Mesendoderm (in vitro differentiated cells): ENCODE data around the gene INPP4A.
"Not testable (repeated sequence)": the region's sequence is repeated elsewhere in the genome, so short reads cannot be mapped to it uniquely, and the experiment has no call there.

Source experiments
- DNase-seq: peaks from one replicate; pipeline ENCODE4 v3.0.0; 2013
- H2AK5ac ChIP-seq: 2 replicates; pipeline ENCODE4 v1.6.1; 2013; ENCODE audit warnings: low read length, inconsistent platforms
- H2BK120ac ChIP-seq: 2 replicates; pipeline ENCODE4 v1.6.1; 2013; ENCODE audit warnings: low read depth, mild to moderate bottlenecking, low read length, moderate library complexity, mixed read lengths
- H2BK15ac ChIP-seq: replicated peaks from 2 replicates; pipeline ENCODE4 v1.6.1; 2013; ENCODE audit warnings: low read depth, mild to moderate bottlenecking, moderate library complexity
- H2BK5ac ChIP-seq: 2 replicates; pipeline ENCODE4 v1.6.1; 2013; ENCODE audit warnings: low read length, inconsistent platforms
- H3K18ac ChIP-seq: 2 replicates; pipeline ENCODE4 v1.6.1; 2013; ENCODE audit warnings: mild to moderate bottlenecking, low read length, mixed read lengths
- H3K23ac ChIP-seq: one replicate; pipeline ENCODE4 v1.6.1; 2013; ENCODE audit warnings: low read length
- H3K27ac ChIP-seq: 2 replicates; pipeline ENCODE4 v1.5.1; 2013; ENCODE audit warnings: low read depth, mild to moderate bottlenecking, inconsistent platforms, low read length, moderate library complexity
- H3K27me3 ChIP-seq: 2 replicates; pipeline ENCODE4 v1.6.1; 2013; ENCODE audit warnings: low read length, control low read depth, mild to moderate bottlenecking, inconsistent platforms; ENCODE audit not compliant: insufficient read depth, poor library complexity
- H3K36me3 ChIP-seq: 2 replicates; pipeline ENCODE4 v1.6.1; 2013; ENCODE audit warnings: low read length, inconsistent platforms; ENCODE audit not compliant: control insufficient read depth, insufficient read depth
- H3K4ac ChIP-seq: one replicate; pipeline ENCODE4 v1.6.1; 2013; ENCODE audit warnings: low read depth, mild to moderate bottlenecking, low read length, moderate library complexity
- H3K4me1 ChIP-seq: 2 replicates; pipeline ENCODE4 v1.6.1; 2013; ENCODE audit warnings: low read depth, low read length, inconsistent platforms; ENCODE audit not compliant: control insufficient read depth
- H3K4me2 ChIP-seq: 2 replicates; pipeline ENCODE4 v1.6.1; 2013; ENCODE audit warnings: low read length
- H3K4me3 ChIP-seq: 2 replicates; pipeline ENCODE4 v1.5.1; 2013; ENCODE audit warnings: mild to moderate bottlenecking, low read length
- H3K56ac ChIP-seq: one replicate; pipeline ENCODE4 v1.6.1; 2013; ENCODE audit warnings: low read length
- H3K79me1 ChIP-seq: 2 replicates; pipeline ENCODE4 v1.6.1; 2013; ENCODE audit warnings: low read length, inconsistent platforms
- H3K79me2 ChIP-seq: 2 replicates; pipeline ENCODE4 v1.6.1; 2013; ENCODE audit warnings: mild to moderate bottlenecking, low read length; ENCODE audit not compliant: control insufficient read depth, insufficient read depth
- H3K9ac ChIP-seq: 2 replicates; pipeline ENCODE4 v1.6.1; 2013; ENCODE audit warnings: low read length, inconsistent platforms
- H4K5ac ChIP-seq: one replicate; pipeline ENCODE4 v1.6.1; 2013; ENCODE audit warnings: low read length
- H4K8ac ChIP-seq: one replicate; pipeline ENCODE4 v1.6.1; 2013; ENCODE audit warnings: low read depth, mild to moderate bottlenecking, control low read depth, low read length, moderate library complexity
- WGBS: extraction: QIAGEN DNeasy Blood & Tissue Kit; methylation state at CpG from one replicate; pipeline ENCODE4 v1.1.7; 2013; ENCODE audit warnings: low lambda C conversion rate, missing lambda C conversion rate; ENCODE audit not compliant: insufficient coverage; ENCODE audit errors: extremely low coverage; 5-methylcytosine and 5-hydroxymethylcytosine counted together

The INPP4A gene

DNA sequence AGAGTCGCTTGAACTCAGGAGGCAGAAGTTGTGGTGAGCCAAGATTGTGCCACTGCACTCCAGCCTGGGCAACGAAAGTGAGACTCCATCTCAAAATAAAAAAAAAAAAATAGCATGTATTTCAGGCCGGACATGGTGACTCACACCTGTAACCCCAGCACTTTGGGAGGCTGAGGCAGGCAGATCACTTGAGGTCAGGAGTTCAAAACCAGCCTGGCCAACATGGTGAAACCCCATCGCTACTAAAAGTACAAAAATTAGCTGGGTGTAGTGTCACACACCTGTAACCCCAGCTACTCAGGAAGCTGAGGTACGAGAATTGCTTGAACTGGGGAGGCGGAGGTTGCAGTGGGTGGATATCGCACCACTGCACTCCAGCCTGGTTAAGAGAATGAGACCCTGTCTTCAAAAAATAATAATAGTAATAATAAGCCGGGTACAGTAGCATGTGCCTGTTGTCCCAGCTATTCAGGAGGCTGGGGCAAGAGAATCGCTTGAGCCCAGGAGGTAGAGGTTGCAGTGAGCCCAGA, 28.9 kb upstream of the INPP4A start:
- H2BK15ac ChIP-seq, H3K4me3 ChIP-seq, H3K4ac ChIP-seq, H2BK120ac ChIP-seq, H3K27me3 ChIP-seq, H2AK5ac ChIP-seq, H3K79me2 ChIP-seq, H3K4me2 ChIP-seq, H3K4me1 ChIP-seq, H4K8ac ChIP-seq, H3K9ac ChIP-seq, H3K36me3 ChIP-seq, H3K27ac ChIP-seq, H3K18ac ChIP-seq, H3K56ac ChIP-seq, DNase-seq, H4K5ac ChIP-seq, H3K79me1 ChIP-seq, H2BK5ac ChIP-seq, H3K23ac ChIP-seq: not testable (repeated sequence)
- WGBS: no CpG with 5 or more reads among the region's 9 CpGs

DNA sequence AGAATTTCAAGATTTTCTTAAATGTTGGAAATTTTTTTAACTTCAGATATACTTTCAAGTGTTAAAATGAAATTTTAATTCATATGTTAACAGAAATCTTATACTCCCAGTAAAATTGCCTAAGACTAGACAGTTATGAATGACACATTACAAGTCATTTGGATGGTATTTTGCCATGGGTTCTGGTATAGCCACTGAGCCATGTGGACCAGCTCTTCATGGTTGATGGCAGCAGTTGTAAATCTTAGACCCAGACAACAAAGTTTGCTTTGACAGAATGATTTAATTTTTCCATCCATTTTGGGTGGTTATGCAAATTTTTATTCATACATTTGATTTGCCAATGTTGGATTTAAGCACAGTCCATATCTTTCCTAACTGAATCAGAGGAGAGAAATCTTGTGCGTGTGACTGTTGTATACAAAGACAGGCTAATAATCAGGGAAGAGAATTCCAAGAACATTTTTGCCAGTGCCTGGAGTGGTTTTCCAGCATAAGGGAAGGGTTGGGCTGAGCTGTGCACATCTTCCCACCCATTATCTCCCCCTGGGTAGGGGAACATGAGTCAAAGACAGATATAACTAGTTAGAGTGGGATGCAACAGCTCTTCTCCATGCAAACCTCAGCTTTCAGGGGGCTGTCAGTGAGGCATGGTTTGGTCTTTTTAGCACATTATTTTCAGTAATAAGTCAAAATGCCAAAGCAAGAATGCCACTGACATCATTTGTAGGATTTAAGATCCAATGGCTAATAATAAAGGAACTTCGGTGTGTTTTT, 28.1 kb upstream of the INPP4A start:
- H4K8ac ChIP-seq: no peak overlapping the region
- H2BK5ac ChIP-seq: no peak overlapping the region
- no peak overlapping the region for H2BK15ac ChIP-seq
- H2AK5ac ChIP-seq: no peak overlapping the region
- H3K4me3 ChIP-seq: no peak overlapping the region
- H2BK120ac ChIP-seq: no peak overlapping the region
- WGBS: no CpG with 5 or more reads among the region's 2 CpGs
- DNase-seq: no peak
- H3K18ac ChIP-seq: no peak overlapping the region
- H3K4me2 ChIP-seq: no peak overlapping the region
- no peaks in the 10 kb centered on the region for H3K79me2 ChIP-seq
- H3K56ac ChIP-seq: no peak overlapping the region
- H3K4me1 ChIP-seq: no peaks in the 10 kb centered on the region
- no peak overlapping the region for H3K4ac ChIP-seq
- H3K36me3 ChIP-seq: no peaks in the 10 kb centered on the region
- no peak overlapping the region for H3K9ac ChIP-seq
- H4K5ac ChIP-seq: no peak overlapping the region
- no peaks in the 10 kb centered on the region for H3K79me1 ChIP-seq
- no peaks in the 10 kb centered on the region for H3K27me3 ChIP-seq
- H3K27ac ChIP-seq: no peak overlapping the region
- H3K23ac ChIP-seq: no peak overlapping the region

DNA sequence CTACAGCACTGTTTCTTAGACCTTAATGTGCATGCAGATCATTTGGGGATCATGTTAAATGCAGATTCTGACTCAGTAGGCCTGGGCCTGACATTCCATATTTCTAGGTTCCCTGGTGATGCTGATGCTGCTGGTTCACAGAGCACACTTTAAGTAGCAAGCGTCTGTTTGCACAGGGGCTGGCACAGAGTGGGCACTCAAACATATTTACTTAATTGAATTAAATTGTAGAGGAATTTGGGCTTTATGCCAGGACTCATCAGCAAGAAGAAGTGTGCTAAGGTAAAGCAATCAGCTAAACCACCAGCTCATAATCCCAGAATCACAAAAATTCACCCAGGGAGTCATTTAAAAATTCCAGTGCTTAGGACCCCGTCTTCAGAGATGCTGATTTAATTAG, 25.1 kb upstream of the INPP4A start:
- H4K5ac ChIP-seq: no peak overlapping the region
- no peak overlapping the region for H3K23ac ChIP-seq
- H2AK5ac ChIP-seq: no peak overlapping the region
- H2BK5ac ChIP-seq: no peak overlapping the region
- H4K8ac ChIP-seq: no peak overlapping the region
- no peak overlapping the region for H3K18ac ChIP-seq
- no peaks in the 10 kb centered on the region for H3K36me3 ChIP-seq
- no peaks in the 10 kb centered on the region for H3K4me1 ChIP-seq
- no peak overlapping the region for H2BK15ac ChIP-seq
- WGBS: no CpG with 5 or more reads among the region's 2 CpGs
- no peak overlapping the region for H3K27ac ChIP-seq
- no peak overlapping the region for H3K4me3 ChIP-seq
- H3K4ac ChIP-seq: no peak overlapping the region
- no peaks in the 10 kb centered on the region for H3K79me1 ChIP-seq
- no peak overlapping the region for H3K56ac ChIP-seq
- H2BK120ac ChIP-seq: no peak overlapping the region
- H3K4me2 ChIP-seq: no peak overlapping the region
- H3K9ac ChIP-seq: no peak overlapping the region
- H3K27me3 ChIP-seq: no peaks in the 10 kb centered on the region
- DNase-seq: no peak
- no peaks in the 10 kb centered on the region for H3K79me2 ChIP-seq

DNA sequence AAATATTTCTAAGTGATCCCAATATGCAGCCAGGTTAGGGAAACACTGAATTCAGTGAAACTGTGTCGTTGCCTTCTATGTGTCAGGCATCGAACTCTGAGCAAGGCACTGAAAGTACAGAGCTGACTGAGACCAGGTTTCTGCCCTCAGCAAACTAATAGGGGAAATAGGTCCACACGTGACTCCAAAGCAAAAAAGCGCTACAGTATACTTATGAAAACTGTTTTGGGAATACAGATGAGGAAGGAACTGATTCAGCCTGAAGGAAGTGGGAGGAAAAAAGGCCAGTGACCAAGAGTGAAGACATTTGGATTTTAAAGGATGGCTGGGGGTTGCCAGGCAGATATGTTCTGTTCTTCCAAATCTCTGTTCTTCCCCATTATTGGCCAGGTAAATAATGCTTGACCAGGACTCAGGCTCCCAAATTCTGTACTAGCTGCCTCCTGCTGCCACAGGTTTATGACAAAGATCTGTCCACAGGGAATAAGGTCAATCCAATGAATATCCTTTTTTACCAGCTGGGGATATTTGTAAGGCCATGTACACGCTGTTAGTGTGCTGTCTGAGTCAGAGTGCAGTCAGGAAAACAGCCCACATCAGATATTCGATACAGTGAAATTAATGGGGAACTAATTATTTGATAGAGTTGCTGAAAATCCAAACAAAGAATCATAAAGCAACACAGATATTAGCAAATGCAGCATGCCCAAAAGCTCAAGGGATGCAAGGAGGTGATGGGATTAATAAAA, 24.5 kb upstream of the INPP4A start:
- H3K4me1 ChIP-seq: no peaks in the 10 kb centered on the region
- WGBS: no CpG with 5 or more reads among the region's 6 CpGs
- H3K56ac ChIP-seq: no peak overlapping the region
- no peak overlapping the region for H2AK5ac ChIP-seq
- no peak overlapping the region for H3K4me2 ChIP-seq
- no peaks in the 10 kb centered on the region for H3K36me3 ChIP-seq
- H3K18ac ChIP-seq: peak overlapping the region; percentile 9
- H3K27me3 ChIP-seq: no peaks in the 10 kb centered on the region
- no peak overlapping the region for H3K4me3 ChIP-seq
- H2BK15ac ChIP-seq: no peak overlapping the region
- H4K8ac ChIP-seq: no peak overlapping the region
- no peaks in the 10 kb centered on the region for H3K79me2 ChIP-seq
- no peak overlapping the region for H2BK5ac ChIP-seq
- no peak for DNase-seq
- no peak overlapping the region for H3K23ac ChIP-seq
- no peak overlapping the region for H3K27ac ChIP-seq
- no peaks in the 10 kb centered on the region for H3K79me1 ChIP-seq
- no peak overlapping the region for H3K4ac ChIP-seq
- H3K9ac ChIP-seq: no peak overlapping the region
- H4K5ac ChIP-seq: no peak overlapping the region
- no peak overlapping the region for H2BK120ac ChIP-seq

DNA sequence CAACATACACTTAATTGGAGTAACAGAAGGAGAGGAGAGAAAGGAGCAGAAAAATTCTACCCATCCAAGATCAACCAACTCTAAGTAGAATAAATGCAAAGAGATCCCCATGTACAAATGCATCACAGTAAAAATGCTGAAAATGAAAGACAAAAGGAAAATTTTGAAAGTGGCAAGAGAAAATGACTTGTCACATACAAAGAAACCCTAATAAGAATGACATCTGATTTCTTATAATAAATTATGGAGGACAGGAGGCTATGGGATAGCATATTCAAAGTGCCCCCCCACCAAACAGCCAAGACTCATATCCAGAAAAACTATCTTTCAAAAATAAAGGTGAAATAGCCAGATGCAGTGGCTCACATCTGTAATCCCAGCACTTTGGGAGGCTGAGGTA, 22.2 kb upstream of the INPP4A start:
- Histone ChIP-seq H3K4me3 (no peak overlapping the region), H3K18ac (no peak overlapping the region), H3K36me3 (no peaks in the 10 kb centered on the region), H2BK5ac (no peak overlapping the region), H4K5ac (no peak overlapping the region), H4K8ac (no peak overlapping the region), H2AK5ac (no peak overlapping the region), H3K4ac (no peak overlapping the region), H3K79me2 (no peaks in the 10 kb centered on the region), H3K23ac (no peak overlapping the region), H3K27me3 (no peaks in the 10 kb centered on the region), H3K56ac (no peak overlapping the region), H3K9ac (no peak overlapping the region), H3K79me1 (no peaks in the 10 kb centered on the region), H3K4me2 (no peak overlapping the region), H2BK120ac (no peak overlapping the region), H3K27ac (no peak overlapping the region), H2BK15ac (no peak overlapping the region), H3K4me1 (no peaks in the 10 kb centered on the region)
- DNase-seq: no peak
